ENCODE results near the gene DOP1A.

The DOP1A gene

GRCh38 chr6:83067448-83068439 is at the start of gene DOP1A:
DOP1A (plus strand) TSS chr6:83067671; CDS start chr6:83096978, 29,307 bp downstream.
- DNase-seq (ENCODE audit: low read depth in 4 of 4, low spot score in 1 of 4) = peak; percentile 95 to 99 (median 98)

- no peak for DNase-seq (ENCODE audit: low read depth in 4 of 4, low spot score in 1 of 4)
Observed at GRCh38 chr6:83019741-83020140, 47.7 kb upstream of the DOP1A start.

DNA sequence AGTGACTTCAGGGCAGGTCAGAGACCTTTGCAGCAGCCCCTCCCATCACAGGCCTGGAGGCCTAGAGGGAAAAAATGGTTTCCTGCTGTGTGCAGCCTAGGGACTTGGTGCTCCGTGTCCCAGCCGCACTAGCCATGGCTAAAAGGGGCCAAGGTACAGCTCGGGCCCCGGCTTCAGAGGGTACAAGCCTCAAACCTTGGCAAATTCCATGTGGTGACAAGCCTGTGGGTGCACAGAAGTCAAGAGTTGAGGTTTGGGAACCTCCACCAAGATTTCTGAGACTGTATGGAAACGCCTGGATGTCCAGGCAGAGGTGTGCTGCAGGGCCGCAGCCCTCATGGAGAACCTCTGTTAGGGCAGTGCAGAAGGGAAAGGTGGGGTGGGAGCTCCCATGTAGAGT is 35.8 kb upstream of the DOP1A start:
- DNase-seq (ENCODE audit: low read depth in 4 of 4, low spot score in 1 of 4) = no peak

GRCh38 chr6:83038246-83038645 is 29.2 kb upstream of the DOP1A start:
- DNase-seq (ENCODE audit: low read depth in 4 of 4, low spot score in 1 of 4) = no peak

GRCh38 chr6:83042467-83043053 is 24.9 kb upstream of the DOP1A start:
- DNase-seq (ENCODE audit: low read depth in 4 of 4, low spot score in 1 of 4) = no peak

- DNase-seq (ENCODE audit: low read depth in 4 of 4, low spot score in 1 of 4) = no peak
Observed at GRCh38 chr6:83044091-83044768, 23.2 kb upstream of the DOP1A start.

GRCh38 chr6:83047065-83047754 is 20.3 kb upstream of the DOP1A start:
- no peak for DNase-seq (ENCODE audit: low read depth in 4 of 4, low spot score in 1 of 4)

DNA sequence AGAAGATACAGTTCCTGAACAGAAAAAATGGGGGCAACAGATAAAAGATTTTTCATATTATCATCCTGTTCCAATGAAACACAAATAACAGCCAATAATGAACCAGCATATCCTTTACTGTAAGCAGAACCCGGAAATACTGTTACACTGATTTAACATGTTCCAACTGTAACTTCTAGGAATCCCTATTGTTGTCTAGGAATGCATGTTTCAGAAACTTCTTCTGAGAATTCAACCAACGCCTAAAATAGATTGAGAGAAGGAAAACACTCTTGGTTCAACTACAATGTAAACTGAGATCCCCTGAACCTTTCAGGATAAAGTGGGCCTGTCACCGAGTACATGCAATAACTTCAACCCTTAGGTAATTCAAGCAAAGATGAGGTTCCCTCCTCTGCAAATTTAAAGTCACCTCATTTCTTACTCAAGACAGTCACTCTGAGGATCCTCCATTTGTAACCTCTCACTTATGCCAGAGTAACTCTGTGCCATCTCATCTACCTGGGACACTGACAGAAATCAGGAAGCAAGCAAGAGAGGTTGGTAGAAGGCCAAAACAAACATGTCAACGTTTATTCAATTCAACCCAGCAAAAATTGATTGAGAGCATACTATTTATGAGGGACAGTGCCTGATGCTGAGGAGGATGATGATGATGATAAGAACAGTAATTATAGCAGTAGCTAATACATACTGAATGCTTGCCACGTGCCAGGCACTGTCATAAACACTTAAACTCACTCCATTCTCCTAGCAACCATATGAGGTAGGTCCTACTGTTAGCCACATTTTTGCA is 15.9 kb upstream of the DOP1A start:
- DNase-seq (ENCODE audit: low read depth in 4 of 4, low spot score in 1 of 4) = no peak

DNA sequence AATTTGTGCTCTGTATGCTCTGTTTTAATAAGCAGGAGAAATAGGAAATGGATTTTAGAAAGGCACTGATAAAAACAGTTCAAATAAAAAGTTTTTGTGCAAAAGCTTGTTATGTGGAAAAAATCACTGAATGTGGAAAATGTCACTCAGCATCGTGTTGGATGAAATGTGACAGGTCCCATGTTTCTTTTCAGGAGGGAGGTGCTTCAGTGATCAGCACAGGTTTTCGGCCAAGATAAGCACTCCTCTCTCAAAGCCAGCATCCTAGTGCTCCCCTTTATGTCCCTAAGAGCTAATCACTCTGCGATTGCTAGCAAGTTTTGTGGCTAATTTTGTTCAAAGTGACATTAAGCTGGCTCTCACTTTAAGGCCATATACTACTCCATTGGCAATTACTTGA is 13.8 kb upstream of the DOP1A start:
- no peak for DNase-seq (ENCODE audit: low read depth in 4 of 4, low spot score in 1 of 4)

DNA sequence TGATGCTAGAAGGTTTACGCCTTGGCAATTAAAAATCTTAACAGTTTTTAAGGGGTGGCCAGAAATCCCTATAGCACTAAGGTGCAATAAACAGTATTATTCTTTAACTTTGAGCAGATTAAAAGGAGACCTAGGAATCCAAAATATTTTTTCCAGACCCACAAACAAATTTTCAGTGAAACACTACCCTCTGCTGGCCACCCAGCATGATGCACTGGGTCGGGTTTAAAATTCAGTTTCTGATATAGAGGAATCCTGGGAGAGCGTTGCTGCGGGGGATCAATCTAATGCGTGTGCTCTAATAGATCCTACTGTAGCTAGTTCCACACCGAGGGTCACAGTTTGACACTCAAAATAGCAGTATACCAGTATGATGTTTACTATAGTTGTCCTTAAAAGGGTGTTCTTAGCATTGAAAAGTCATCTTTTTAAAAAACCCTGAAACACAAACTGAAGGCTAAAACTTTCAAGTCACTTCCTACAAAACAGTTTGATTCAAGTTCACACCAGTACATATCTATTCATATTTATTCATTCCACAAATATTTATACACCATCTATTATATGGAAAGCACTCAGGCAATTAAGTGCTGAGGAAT is 12.0 kb upstream of the DOP1A start:
- no peak for DNase-seq (ENCODE audit: low read depth in 4 of 4, low spot score in 1 of 4)

DNA sequence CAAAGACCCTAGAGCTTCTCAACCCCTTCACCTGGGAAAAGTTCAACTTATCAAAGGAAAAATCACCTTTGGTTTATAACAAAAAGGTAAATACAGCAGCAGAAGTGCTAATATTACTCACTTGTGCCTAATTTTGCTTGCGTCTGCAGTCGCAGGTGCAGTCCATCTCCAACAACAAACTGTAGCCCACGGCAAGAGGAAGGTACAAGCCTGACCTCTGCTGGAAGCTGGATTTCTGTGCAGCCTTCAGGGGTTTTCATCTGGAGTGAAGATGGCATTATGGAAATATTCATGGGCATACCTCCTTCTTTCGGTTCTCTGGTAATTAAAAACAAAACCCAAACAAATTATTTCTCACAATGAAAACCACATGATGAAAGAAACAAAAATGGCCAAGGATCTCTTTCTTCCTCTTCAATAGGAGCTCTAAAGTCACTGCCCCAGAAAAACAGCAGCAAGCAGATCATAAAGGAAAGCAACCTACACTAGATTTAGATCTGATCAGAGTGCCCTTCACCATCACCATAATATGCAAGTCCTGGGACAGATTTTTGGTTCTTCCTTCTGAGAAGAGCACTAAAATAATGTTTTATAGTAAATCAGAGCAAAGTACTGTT is 9.7 kb upstream of the DOP1A start:
- DNase-seq (ENCODE audit: low read depth in 4 of 4, low spot score in 1 of 4) = no peak

DNA sequence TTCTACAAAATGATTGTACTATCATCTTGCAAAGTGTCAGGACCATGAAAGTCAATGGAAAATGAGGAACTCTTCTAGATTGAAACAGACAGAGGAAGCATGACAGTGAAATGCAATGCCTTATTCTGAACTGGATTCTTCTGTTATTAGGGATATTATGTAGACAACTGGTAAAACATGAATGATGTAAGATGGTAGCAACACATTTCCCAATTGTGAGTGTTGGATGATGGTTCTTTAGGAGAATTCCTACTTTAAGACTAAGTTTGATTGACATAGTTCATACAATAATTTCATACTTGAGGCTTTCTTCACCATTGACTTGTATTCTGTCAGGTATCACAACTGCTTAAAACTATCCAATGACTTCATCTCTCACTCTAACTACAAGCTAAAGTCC is 6.3 kb upstream of the DOP1A start:
- DNase-seq (ENCODE audit: low read depth in 4 of 4, low spot score in 1 of 4) = no peak

DNA sequence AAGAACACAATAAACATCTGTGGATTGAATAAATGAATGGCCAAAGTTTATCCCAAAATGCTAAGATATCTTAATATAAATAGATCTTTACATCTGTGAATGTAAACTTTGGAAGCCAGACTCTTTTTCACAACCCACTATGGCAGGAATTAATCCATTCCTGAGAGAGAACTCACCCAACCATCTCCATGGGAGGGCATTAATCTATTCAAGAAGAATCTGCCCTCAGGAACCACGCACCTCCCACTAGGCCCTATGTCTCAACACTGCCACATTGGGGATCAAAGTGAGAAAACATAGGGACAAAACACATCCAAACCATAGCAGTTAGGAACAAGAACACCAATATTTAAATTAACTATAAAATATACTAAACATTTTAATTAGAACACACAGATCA is 5.2 kb upstream of the DOP1A start:
- DNase-seq (ENCODE audit: low read depth in 4 of 4, low spot score in 1 of 4) = no peak

DNA sequence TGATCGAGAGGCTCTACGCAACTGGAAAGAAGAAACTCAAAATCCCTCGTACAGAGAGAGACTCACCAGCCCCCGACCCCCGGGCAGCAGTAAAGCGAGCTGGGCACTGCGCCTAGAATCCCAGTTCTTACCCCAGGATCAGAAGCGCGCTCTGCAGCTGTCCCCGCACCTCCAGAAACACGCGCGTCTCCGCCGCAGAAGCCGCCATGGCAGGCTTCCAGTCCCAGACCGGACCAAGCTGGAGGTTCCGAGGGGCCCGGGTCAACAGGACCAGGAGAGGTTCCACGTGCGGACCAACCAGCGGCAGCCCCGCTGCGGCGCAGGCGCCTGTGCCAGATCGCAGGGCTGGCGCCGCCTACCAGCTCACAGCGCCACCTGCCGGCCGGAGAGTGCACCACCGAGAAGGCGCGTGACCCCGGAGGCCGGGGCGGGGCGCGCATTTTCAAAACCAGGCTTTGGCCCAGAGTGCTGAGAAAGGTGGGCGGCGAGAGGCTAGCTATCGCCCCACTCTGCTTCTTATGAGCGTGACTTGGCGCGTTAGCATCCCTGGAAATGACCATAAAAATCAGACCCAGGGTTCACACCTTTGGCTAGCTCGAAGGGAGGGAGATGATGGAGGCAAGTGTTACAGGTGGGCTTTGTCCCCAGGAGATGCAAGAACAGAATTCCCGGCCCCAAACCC is 1.8 kb upstream of the DOP1A start, which contains the start of gene UBE3D:
Gene UBE3D, minus strand, starts transcription at position 331 of the 682 bp plus-strand sequence. Its CDS starts 123 bp downstream, at position 208.
- peak; percentile 85 to 95 (median 92) for DNase-seq (ENCODE audit: low read depth in 4 of 4, low spot score in 1 of 4)

DNA sequence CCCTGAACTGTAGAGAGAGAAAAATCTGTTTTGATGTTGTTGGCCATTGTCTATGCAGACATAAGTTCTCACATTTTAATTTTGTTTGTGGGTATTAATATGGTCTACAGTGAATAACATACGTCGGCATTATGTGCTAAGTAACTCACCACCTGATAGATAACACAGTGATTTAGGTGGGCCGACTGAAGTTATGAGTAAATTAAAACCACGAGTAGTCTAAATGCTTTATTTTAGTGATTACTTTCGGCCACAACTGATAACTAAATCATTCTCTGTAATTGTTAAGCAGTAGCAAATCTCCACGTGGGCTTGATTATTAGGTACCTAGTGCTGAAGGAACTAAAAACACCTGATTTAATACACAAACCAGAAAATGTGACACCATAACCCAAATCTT is 1.1 kb downstream of the DOP1A start:
- no peak for DNase-seq (ENCODE audit: low read depth in 4 of 4, low spot score in 1 of 4)

DNA sequence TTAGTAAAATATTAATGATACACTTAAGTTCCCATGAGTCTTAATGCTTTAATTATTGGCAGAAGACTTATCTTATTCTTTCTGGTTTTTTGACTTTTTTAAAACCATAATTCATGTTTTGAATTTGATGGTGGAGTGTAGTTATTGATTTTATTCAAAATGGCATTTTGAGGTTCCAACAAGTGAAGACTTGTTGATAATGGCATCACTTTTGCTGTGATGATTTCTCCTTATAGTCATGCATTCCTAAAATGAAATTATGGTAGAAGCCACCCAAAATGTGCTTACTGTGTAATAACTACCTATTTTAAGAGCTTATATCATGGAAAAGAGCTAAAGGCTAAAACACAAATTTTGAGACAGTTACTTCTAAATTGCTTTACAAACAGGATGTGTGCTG is 2.2 kb downstream of the DOP1A start:
- DNase-seq (ENCODE audit: low read depth in 4 of 4, low spot score in 1 of 4) = no peak

DNA sequence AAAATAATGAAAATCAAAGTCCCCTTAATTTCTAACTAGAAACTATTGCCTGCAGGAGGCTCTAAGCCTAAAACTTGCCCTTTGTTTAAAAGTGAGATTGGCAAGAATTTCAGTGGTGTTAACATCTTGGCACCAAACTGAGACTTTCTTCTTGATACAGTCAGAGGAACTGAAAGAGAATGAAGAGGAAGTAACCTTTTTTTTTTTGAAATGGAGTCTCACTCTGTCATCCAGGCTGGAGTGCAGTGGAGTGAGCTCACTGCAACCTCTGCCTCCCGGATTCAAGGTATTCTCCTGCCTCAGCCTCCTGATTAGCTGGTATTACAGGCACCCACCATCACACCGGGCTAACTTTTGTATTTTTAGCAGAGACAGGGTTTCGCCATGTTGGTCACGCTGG is 3.6 kb downstream of the DOP1A start:
- DNase-seq (ENCODE audit: low read depth in 4 of 4, low spot score in 1 of 4) = no peak

- DNase-seq (ENCODE audit: low read depth in 4 of 4, low spot score in 1 of 4) = no peak
Observed at GRCh38 chr6:83071707-83072106, 4.2 kb downstream of the DOP1A start.

GRCh38 chr6:83072726-83073125 is 5.3 kb downstream of the DOP1A start:
- DNase-seq (ENCODE audit: low read depth in 4 of 4, low spot score in 1 of 4) = no peak

Data from stimulated activated CD4-positive, alpha-beta T cell treated with anti-CD3 and anti-CD28 coated beads, Interleukin-1b, Interleukin-23, amount 100 ng/mL, for 24 hours (primary cell).